Measurements from ENCODE around the gene VPS33B.
"Not testable (repeated sequence)": the region's sequence is repeated elsewhere in the genome, so short reads cannot be mapped to it uniquely, and the experiment has no call there.

Gene VPS33B

DNA sequence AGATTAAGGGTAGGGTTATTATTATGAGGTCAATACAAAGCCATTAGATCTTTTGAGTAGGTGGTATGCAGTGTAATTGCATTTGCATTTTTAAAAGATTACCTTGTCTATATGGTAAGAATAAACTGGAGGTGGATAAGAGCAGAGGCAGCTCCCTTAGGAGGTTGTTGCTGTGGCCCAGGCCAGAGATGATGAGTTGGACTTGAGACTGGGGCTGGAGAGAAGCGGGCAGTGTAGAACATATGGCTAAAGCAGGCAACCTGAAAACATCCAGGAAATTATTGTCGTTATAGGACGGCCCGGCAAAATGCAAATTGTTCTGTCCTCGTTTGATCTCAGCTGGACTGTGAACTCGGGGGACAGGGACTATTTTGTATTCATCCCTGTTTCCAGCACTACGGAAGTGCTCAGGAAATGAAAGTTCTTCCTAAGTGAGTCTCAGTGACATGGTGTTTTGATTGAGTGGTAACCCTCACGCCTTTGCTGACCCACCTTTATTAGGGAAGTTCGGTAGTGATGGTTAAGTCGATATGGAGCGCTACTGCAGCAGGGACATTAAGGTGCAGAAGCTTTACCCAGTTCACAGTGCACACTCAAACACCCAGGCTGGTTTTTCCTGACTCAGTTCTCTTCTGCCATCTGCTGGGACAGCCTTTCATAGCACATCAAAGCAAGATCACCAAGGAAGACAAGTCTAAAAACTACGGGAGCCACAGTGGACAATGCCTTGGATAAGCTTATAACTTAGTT, 27.2 kb upstream of the VPS33B start:
- peak; percentile 87 for DNase-seq (ENCODE audit: low read depth)
- peak overlapping the region; percentile 24 for H3K4me3 ChIP-seq (ENCODE audit: low read depth, low read length)
- TF ChIP-seq, protein P1, sequence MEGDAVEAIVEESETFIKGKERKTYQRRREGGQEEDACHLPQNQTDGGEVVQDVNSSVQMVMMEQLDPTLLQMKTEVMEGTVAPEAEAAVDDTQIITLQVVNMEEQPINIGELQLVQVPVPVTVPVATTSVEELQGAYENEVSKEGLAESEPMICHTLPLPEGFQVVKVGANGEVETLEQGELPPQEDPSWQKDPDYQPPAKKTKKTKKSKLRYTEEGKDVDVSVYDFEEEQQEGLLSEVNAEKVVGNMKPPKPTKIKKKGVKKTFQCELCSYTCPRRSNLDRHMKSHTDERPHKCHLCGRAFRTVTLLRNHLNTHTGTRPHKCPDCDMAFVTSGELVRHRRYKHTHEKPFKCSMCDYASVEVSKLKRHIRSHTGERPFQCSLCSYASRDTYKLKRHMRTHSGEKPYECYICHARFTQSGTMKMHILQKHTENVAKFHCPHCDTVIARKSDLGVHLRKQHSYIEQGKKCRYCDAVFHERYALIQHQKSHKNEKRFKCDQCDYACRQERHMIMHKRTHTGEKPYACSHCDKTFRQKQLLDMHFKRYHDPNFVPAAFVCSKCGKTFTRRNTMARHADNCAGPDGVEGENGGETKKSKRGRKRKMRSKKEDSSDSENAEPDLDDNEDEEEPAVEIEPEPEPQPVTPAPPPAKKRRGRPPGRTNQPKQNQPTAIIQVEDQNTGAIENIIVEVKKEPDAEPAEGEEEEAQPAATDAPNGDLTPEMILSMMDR (conservative IDR thresholded peaks at IDR 0.05; ENCODE audit: low read depth, low read length), result peak; percentile 88

DNA sequence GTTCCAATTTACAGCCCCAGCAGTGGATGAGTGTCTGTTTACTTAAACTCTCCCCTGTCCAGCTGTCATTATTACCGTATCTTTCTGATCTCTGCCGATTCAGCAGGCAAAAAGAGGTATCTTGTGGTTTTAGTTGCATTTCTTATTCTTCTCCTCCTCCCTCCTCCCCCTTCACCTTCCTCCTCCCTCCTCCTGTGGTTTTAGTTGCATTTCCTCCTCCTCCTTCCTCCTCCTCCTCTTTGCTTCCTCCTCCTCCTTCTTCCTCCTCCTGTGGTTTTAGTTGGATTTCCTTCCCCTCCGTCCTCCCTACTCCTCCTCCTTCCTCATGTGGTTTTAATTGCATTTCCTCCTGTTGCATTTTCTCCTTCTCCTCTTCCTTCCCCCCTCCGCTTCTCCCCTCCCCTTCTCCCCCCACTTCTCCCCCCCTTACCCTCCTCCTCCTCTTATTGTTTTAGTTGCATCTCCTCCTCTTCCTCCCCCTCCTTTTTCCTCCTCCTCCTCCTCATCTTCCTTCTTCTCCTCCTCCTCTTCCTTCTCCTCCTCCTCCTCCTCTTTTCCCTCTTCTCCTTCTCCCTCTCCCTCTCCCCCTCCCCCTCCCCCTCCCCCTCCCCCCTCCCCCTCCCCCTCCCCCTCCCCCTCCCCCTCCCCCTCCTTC, 25.3 kb upstream of the VPS33B start:
- peak; percentile 28 for DNase-seq (ENCODE audit: low read depth)
- H3K4me3 ChIP-seq (ENCODE audit: low read depth, low read length), result no peak overlapping the region
- TF ChIP-seq, protein P1 (conservative IDR thresholded peaks at IDR 0.05; ENCODE audit: low read depth, low read length), result no peak

DNA sequence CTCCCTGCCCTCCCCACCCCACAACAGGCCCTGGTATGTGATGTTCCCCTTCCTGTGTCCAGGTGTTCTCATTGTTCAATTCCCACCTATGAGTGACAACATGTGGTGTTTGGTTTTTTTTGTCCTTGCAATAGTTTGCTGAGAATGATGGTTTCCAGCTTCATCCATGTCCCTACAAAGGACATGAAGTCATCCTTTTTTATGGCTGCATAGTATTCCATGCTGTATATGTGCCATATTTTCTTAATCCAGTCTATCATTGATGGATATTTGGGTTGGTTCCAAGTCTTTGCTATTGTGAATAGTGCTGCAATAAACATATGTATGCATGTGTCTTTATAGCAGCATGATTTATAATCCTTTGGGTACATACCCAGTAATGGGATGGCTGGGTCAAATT, 23.7 kb upstream of the VPS33B start:
- not testable (repeated sequence) for DNase-seq (ENCODE audit: low read depth); H3K4me3 ChIP-seq (ENCODE audit: low read depth, low read length)

DNA sequence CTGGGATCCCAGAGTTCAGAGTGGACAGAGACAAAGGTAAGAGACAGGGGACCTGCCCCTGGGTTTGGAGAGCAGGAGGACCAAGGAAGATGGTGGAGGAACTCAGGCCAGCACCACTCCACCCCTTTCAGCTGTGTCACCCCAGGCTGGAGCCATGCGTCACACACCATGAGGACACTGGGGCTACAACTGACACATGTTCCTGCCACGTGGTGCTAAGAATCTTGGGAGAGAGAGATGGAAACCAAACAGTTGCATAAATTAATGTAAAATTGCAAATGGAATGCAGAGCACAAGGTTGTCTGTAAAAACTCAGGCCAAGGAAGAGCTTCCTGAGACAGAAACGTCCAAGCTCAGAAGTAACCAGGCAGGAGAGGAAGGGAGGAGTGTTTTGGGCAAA, 22.7 kb upstream of the VPS33B start:
- DNase-seq (ENCODE audit: low read depth), result no peak
- H3K4me3 ChIP-seq (ENCODE audit: low read depth, low read length), result no peak overlapping the region
- TF ChIP-seq, protein P1 (conservative IDR thresholded peaks at IDR 0.05; ENCODE audit: low read depth, low read length), result no peak

DNA sequence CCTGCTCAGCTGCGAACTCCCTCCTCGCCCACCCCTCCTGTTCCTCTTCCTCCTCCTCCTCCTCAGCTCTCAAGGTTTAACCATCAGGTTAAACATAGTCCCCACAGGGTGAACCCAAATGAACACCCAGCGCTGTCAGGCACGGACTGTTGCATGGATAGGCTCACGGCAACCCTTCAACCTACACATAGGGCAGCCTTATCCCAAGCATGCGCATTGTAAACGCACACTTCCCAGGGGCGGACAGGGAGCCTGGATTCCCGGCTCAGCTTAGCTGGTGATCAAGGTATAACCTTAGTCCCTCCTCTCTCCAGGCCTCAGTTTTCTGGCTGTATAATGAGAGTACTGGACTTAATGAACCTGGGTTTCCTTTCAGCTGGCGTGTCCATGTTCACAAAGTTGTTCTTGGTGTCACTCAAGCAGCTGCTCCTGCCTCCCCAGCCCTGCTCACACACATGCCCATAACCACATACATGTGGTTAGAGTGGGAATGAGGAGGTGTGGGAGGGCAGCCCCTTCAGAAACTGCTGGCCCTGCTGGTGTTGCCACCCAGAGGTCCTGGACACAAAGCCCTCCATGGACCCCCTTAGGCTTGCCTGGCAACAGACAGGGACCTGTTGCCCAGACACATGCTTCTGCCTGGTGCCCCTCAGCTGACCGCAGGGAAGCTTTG, 20.9 kb upstream of the VPS33B start:
- TF ChIP-seq, protein P1 (conservative IDR thresholded peaks at IDR 0.05; ENCODE audit: low read depth, low read length), result no peak
- DNase-seq (ENCODE audit: low read depth), result no peak
- no peak overlapping the region for H3K4me3 ChIP-seq (ENCODE audit: low read depth, low read length)

DNA sequence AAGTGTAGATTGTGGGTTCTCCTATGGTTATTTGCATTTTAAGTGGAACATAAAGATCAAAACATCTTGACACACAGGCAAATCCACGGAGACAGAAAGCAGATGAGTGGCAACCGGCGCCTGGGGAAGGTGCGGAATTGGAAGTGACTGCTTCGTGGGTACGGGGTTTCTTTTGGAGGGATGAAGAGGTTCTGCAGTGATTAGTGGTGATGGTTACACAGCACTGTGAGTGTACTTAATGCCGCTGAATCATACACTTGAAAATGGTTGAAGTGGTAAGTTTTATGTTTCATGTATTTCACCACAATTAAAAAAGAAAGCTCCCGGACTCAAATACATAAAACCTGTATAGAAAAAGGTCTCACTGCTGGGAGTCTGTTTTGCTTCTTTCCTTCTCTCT, 18.5 kb upstream of the VPS33B start:
- TF ChIP-seq, protein P1 (conservative IDR thresholded peaks at IDR 0.05; ENCODE audit: low read depth, low read length), result no peak
- no peak for DNase-seq (ENCODE audit: low read depth)
- no peak overlapping the region for H3K4me3 ChIP-seq (ENCODE audit: low read depth, low read length)

DNA sequence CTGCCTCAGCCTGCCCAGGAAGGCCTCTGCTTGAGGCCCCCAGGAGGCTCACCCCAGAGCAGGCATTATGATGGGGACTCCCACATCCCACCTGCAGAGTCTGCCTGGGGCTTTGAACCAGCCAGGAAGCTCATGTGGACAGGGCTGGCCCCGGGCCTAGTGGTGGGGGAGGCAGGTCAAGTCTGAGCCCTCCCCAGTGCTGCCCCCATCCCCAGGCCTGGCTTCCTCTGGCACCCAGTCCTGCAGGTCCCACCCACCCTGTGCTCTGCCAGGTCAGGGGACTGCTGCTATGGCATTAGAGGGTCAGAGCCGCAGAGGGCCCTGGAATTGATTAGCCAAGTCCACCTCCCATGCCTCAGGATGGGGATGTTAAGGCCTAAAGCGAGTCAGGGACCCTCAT, 17.6 kb upstream of the VPS33B start:
- TF ChIP-seq, protein P1 (conservative IDR thresholded peaks at IDR 0.05; ENCODE audit: low read depth, low read length), result no peak
- H3K4me3 ChIP-seq (ENCODE audit: low read depth, low read length), result no peak overlapping the region
- DNase-seq (ENCODE audit: low read depth), result no peak

Data from choroid plexus epithelial cell (primary cell).